Measurements from ENCODE around the gene TMEM154. TPM values are rescaled to one million over a fixed set of nuclear protein-coding genes. Genes with fewer than 3 reads are reported as not detected.

Gene TMEM154
- total RNA-seq, 1 experiment from 2014 or later: 2.6 TPM

- DNase-seq (ENCODE audit: low spot score): no peak
- Histone ChIP-seq H3K36me3 (ENCODE audit: insufficient read depth, low read length, poor library complexity, severe bottlenecking) (no peaks in the 10 kb centered on the region), H3K27me3 (replicated peaks; ENCODE audit: insufficient read depth, low read depth, low read length, poor library complexity) (no peaks in the 10 kb centered on the region), H3K9me3 (ENCODE audit: low read depth, low read length, poor library complexity, severe bottlenecking) (no peaks in the 10 kb centered on the region), H3K27ac (ENCODE audit: low read depth, low read length, poor library complexity, severe bottlenecking) (no peak overlapping the region), H3K4me1 (ENCODE audit: insufficient read depth, low read length, poor library complexity, severe bottlenecking) (no peaks in the 10 kb centered on the region), H3K4me3 (ENCODE audit: low read depth, low read length, poor library complexity, severe bottlenecking) (no peak overlapping the region)
- ChIA-PET CTCF (no interaction called here), POLR2A (ENCODE audit: low non-redundant PET) (no interaction called here)
- no TSS peak for BruUV-seq (replicated peaks)
- intact Hi-C loops (cut with micrococcal nuclease; ENCODE audit: unreplicated experiment): no loop called here
- TF ChIP-seq, protein P1, sequence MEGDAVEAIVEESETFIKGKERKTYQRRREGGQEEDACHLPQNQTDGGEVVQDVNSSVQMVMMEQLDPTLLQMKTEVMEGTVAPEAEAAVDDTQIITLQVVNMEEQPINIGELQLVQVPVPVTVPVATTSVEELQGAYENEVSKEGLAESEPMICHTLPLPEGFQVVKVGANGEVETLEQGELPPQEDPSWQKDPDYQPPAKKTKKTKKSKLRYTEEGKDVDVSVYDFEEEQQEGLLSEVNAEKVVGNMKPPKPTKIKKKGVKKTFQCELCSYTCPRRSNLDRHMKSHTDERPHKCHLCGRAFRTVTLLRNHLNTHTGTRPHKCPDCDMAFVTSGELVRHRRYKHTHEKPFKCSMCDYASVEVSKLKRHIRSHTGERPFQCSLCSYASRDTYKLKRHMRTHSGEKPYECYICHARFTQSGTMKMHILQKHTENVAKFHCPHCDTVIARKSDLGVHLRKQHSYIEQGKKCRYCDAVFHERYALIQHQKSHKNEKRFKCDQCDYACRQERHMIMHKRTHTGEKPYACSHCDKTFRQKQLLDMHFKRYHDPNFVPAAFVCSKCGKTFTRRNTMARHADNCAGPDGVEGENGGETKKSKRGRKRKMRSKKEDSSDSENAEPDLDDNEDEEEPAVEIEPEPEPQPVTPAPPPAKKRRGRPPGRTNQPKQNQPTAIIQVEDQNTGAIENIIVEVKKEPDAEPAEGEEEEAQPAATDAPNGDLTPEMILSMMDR (conservative IDR thresholded peaks at IDR 0.05; ENCODE audit: low read depth, low read length): no peak
- TF ChIP-seq EZH2 (IDR thresholded peaks at IDR 0.05; ENCODE audit: borderline replicate concordance, low read depth, low read length, poor library complexity, severe bottlenecking): no peak
Observed at GRCh38 chr4:152635851-152636250, 43.9 kb downstream of the TMEM154 start.

GRCh38 chr4:152634110-152634760 is 45.6 kb downstream of the TMEM154 start:
- intact Hi-C loops (cut with micrococcal nuclease; ENCODE audit: unreplicated experiment): no loop called here

GRCh38 chr4:152633118-152633517 is 46.7 kb downstream of the TMEM154 start:
- Histone ChIP-seq H3K9me3 (ENCODE audit: low read depth, low read length, poor library complexity, severe bottlenecking) (no peaks in the 10 kb centered on the region), H3K4me1 (ENCODE audit: insufficient read depth, low read length, poor library complexity, severe bottlenecking) (no peaks in the 10 kb centered on the region), H3K27me3 (replicated peaks; ENCODE audit: insufficient read depth, low read depth, low read length, poor library complexity) (no peaks in the 10 kb centered on the region), H3K27ac (ENCODE audit: low read depth, low read length, poor library complexity, severe bottlenecking) (no peak overlapping the region), H3K4me3 (ENCODE audit: low read depth, low read length, poor library complexity, severe bottlenecking) (no peak overlapping the region), H3K36me3 (ENCODE audit: insufficient read depth, low read length, poor library complexity, severe bottlenecking) (no peaks in the 10 kb centered on the region)
- TF ChIP-seq EZH2 (IDR thresholded peaks at IDR 0.05; ENCODE audit: borderline replicate concordance, low read depth, low read length, poor library complexity, severe bottlenecking): no peak
- TF ChIP-seq, protein P1 (conservative IDR thresholded peaks at IDR 0.05; ENCODE audit: low read depth, low read length): no peak
- DNase-seq (ENCODE audit: low spot score): no peak
- POLR2A ChIA-PET (ENCODE audit: low non-redundant PET): no interaction called here
- BruUV-seq (replicated peaks): no TSS peak
- intact Hi-C loops (cut with micrococcal nuclease; ENCODE audit: unreplicated experiment): no loop called here
- CTCF ChIA-PET: no interaction called here

More at GRCh38 chr4:152634110-152634760, 45.6 kb downstream of the TMEM154 start:
- Histone ChIP-seq H3K27ac (ENCODE audit: low read depth, low read length, poor library complexity, severe bottlenecking) (no peak overlapping the region), H3K4me1 (ENCODE audit: insufficient read depth, low read length, poor library complexity, severe bottlenecking) (no peaks in the 10 kb centered on the region), H3K9me3 (ENCODE audit: low read depth, low read length, poor library complexity, severe bottlenecking) (no peaks in the 10 kb centered on the region), H3K36me3 (ENCODE audit: insufficient read depth, low read length, poor library complexity, severe bottlenecking) (no peaks in the 10 kb centered on the region), H3K27me3 (replicated peaks; ENCODE audit: insufficient read depth, low read depth, low read length, poor library complexity) (no peaks in the 10 kb centered on the region), H3K4me3 (ENCODE audit: low read depth, low read length, poor library complexity, severe bottlenecking) (no peak overlapping the region)
- CTCF ChIA-PET: no interaction called here
- no peak for TF ChIP-seq EZH2 (IDR thresholded peaks at IDR 0.05; ENCODE audit: borderline replicate concordance, low read depth, low read length, poor library complexity, severe bottlenecking)
- TF ChIP-seq, protein P1 (conservative IDR thresholded peaks at IDR 0.05; ENCODE audit: low read depth, low read length): no peak
- POLR2A ChIA-PET (ENCODE audit: low non-redundant PET): no interaction called here
- DNase-seq (ENCODE audit: low spot score): no peak
- no TSS peak for BruUV-seq (replicated peaks)

Measured in A673 (cell line).